GM13977 (cell line): ENCODE data around the gene HOXB7.

Experiments used
- DNase-seq: peaks from one replicate; pipeline ENCODE4 v3.0.0; 2012; ENCODE audit warnings: low spot score
- CTCF ChIP-seq: IDR thresholded peaks from 2 replicates; pipeline ENCODE4 v1.5.1; 2012; ENCODE audit warnings: mild to moderate bottlenecking, control low read depth; ENCODE audit not compliant: insufficient read depth; ENCODE audit errors: extremely low read depth, missing control alignments
- in situ Hi-C: fragments of 300-500 bp; cut with MboI; formaldehyde crosslinking; loops from one replicate; pipeline ENCODE4 v1.12.0; 2022; ENCODE audit warnings: low sequenced_read_pairs, low pct_unique_long_range_greater_than_20kb, mixed read lengths, inconsistent platforms; ENCODE audit not compliant: unreplicated experiment

HOXB7 gene

GRCh38 chr17:48559840-48560817 is 50.7 kb downstream of the HOXB7 start:
- TF ChIP-seq CTCF: no peak
- in situ Hi-C loops: no loop called here

GRCh38 chr17:48559122-48559839 is 51.5 kb downstream of the HOXB7 start:
- in situ Hi-C loops: no loop called here
- no peak for TF ChIP-seq CTCF
- no peak for DNase-seq

More at GRCh38 chr17:48559840-48560817, 50.7 kb downstream of the HOXB7 start:
- no peak for DNase-seq

GRCh38 chr17:48558831-48559121 is 52.0 kb downstream of the HOXB7 start:
- DNase-seq: no peak
- TF ChIP-seq CTCF: no peak
- in situ Hi-C loops: no loop called here

GRCh38 chr17:48558057-48558830 is 52.6 kb downstream of the HOXB7 start:
- no peak for TF ChIP-seq CTCF
- in situ Hi-C loops: no loop called here
- no peak for DNase-seq
